Measurements from ENCODE around the gene DOCK3. TPM values are rescaled to one million over a fixed set of nuclear protein-coding genes. Genes with fewer than 3 reads are reported as not detected.
"Not testable (repeated sequence)": the region's sequence is repeated elsewhere in the genome, so short reads cannot be mapped to it uniquely, and the experiment has no call there.

The DOCK3 gene
- total RNA-seq, 1 experiment from 2014 or later: 0.14 TPM

DNA sequence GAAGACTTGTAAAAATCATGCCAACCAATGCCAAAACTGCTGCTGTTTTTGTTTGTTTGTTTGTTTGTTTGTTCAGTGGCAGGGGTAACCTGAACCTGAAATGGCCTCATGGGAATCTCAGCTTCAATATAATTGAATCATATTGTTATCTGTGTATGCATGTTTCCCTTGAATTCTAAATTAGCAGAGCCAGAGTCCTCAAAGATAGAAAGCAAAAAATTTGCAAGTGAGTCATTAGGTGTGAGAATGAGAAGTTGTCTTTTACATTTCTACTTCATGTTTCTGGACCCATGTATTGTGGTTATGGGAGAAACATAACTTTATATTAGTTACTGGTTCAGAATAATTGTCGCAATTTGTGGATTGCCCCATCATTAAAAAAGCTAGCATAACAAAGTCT lies 249.2 kb downstream of the DOCK3 start:
- Mint-ChIP-seq H3K4me3 (ENCODE audit: unreplicated experiment) (no peak overlapping the region), H3K27ac (ENCODE audit: low read depth, unreplicated experiment) (no peak overlapping the region), H3K36me3 (ENCODE audit: insufficient read depth, unreplicated experiment) (no peaks in the 10 kb centered on the region), H3K27me3 (ENCODE audit: insufficient read depth, unreplicated experiment) (peaks cover 16% of the 10 kb centered on the region), H3K9me3 (ENCODE audit: unreplicated experiment) (no peaks in the 10 kb centered on the region), H3K4me1 (ENCODE audit: insufficient read depth, unreplicated experiment) (no peaks in the 10 kb centered on the region)
- CTCF ChIA-PET: no interaction called here
- no peak for DNase-seq (ENCODE audit: unreplicated experiment)
- intact Hi-C loops (cut with micrococcal nuclease): no loop called here
- POLR2A ChIA-PET: no interaction called here
- TF ChIP-seq, protein P1, sequence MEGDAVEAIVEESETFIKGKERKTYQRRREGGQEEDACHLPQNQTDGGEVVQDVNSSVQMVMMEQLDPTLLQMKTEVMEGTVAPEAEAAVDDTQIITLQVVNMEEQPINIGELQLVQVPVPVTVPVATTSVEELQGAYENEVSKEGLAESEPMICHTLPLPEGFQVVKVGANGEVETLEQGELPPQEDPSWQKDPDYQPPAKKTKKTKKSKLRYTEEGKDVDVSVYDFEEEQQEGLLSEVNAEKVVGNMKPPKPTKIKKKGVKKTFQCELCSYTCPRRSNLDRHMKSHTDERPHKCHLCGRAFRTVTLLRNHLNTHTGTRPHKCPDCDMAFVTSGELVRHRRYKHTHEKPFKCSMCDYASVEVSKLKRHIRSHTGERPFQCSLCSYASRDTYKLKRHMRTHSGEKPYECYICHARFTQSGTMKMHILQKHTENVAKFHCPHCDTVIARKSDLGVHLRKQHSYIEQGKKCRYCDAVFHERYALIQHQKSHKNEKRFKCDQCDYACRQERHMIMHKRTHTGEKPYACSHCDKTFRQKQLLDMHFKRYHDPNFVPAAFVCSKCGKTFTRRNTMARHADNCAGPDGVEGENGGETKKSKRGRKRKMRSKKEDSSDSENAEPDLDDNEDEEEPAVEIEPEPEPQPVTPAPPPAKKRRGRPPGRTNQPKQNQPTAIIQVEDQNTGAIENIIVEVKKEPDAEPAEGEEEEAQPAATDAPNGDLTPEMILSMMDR (IDR thresholded peaks at IDR 0.05; ENCODE audit: unreplicated experiment): no peak
- BruUV-seq (replicated peaks): no TSS peak

DNA sequence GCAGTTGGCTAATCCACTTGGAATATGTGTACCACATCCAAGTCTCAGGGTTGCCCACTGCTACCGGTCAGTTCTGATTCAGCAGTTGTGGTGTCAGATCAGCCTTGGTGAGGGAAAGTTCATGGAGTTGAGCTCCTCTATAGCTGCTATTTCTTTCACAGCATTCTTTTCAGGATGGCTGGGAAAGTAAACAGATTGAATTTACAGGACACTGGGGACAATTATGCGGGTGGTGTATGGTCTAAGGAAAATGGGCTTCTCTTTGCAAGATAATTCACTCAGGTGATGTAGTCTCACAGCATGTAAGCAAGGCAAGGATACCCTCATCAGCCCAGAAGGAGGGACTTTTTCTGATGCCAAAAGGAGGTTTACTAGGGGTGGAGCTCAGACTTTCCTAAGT lies 249.9 kb downstream of the DOCK3 start:
- no peak for DNase-seq (ENCODE audit: unreplicated experiment)
- POLR2A ChIA-PET: no interaction called here
- no TSS peak for BruUV-seq (replicated peaks)
- Mint-ChIP-seq H3K27me3 (ENCODE audit: insufficient read depth, unreplicated experiment) (peaks cover 22% of the 10 kb centered on the region), H3K27ac (ENCODE audit: low read depth, unreplicated experiment) (no peak overlapping the region), H3K4me3 (ENCODE audit: unreplicated experiment) (no peak overlapping the region), H3K4me1 (ENCODE audit: insufficient read depth, unreplicated experiment) (no peaks in the 10 kb centered on the region), H3K36me3 (ENCODE audit: insufficient read depth, unreplicated experiment) (no peaks in the 10 kb centered on the region), H3K9me3 (ENCODE audit: unreplicated experiment) (no peaks in the 10 kb centered on the region)
- CTCF ChIA-PET: no interaction called here
- TF ChIP-seq, protein P1 (IDR thresholded peaks at IDR 0.05; ENCODE audit: unreplicated experiment): no peak
- intact Hi-C loops (cut with micrococcal nuclease): no loop called here

DNA sequence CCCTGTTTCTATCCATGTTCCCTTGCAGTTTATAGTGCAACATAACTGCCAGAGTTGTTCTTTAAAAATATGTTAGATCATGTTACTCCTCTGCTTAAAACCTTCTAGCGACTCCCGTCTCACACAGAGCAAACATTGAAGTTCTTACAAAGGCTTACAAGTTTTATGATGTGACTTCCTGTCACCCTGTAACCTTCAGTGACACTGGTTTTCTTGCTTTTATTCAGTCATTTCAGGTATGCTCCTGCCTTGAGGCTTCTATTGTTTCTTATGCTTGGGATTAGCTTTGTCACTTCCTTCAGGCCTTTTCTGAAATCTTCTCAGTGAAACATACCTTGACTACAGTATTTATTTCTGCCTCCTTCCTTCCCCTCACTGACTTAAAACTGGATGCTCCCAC lies 252.1 kb downstream of the DOCK3 start:
- no peak for DNase-seq (ENCODE audit: unreplicated experiment)
- no peaks in the 10 kb centered on the region for H3K4me1 Mint-ChIP-seq (ENCODE audit: insufficient read depth, unreplicated experiment)
- POLR2A ChIA-PET: no interaction called here
- TF ChIP-seq, protein P1 (IDR thresholded peaks at IDR 0.05; ENCODE audit: unreplicated experiment): no peak
- intact Hi-C loops (cut with micrococcal nuclease): no loop called here
- H3K9me3 Mint-ChIP-seq (ENCODE audit: unreplicated experiment): no peaks in the 10 kb centered on the region
- H3K27ac Mint-ChIP-seq (ENCODE audit: low read depth, unreplicated experiment): no peak overlapping the region
- peaks cover 26% of the 10 kb centered on the region for H3K27me3 Mint-ChIP-seq (ENCODE audit: insufficient read depth, unreplicated experiment)
- H3K4me3 Mint-ChIP-seq (ENCODE audit: unreplicated experiment): no peak overlapping the region
- no peaks in the 10 kb centered on the region for H3K36me3 Mint-ChIP-seq (ENCODE audit: insufficient read depth, unreplicated experiment)
- CTCF ChIA-PET: no interaction called here
- BruUV-seq (replicated peaks): no TSS peak

DNA sequence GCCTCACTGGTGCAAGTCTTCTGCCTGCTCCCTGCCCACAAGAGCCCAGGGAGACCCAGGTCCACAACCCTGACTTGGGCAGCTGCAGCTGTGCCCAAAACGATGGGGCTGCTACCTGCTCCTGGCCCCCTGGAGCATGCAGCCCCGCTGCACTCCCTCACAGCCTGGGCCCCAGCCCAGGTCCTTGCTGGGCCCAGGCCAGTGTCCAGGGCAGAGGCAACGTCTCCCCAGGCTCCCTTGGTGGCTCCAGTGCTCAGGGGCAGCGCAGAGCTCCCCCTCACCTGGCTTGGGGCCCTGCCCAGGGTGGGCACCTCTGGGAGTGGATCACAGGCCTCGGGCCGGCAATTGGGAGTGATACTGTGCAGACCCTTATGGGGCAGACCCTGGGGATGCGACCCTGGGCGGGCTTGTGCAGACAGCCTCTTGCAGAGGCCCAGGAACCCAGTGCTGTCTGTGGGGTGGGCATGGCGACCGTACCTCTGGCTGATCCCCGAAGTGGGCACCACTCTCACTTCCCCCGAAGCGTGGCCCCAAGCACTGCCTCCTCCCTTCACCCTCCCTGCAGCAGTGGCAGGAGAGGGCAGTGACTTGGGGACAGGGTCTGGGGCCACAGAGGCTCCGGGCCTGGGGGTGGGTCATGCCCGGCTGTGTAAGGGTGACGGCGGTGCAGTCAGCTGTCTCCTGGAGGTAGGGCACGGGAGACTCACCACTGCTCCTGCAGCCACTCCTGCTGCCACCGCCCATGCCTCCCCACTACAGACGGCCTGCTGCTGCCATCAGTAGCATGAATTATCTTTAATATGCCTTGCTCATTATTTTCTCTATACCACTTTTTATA lies 255.9 kb downstream of the DOCK3 start:
- Mint-ChIP-seq H3K27me3 (ENCODE audit: insufficient read depth, unreplicated experiment) (peaks cover 26% of the 10 kb centered on the region), H3K36me3 (ENCODE audit: insufficient read depth, unreplicated experiment) (no peaks in the 10 kb centered on the region), H3K4me3 (ENCODE audit: unreplicated experiment) (no peak overlapping the region), H3K4me1 (ENCODE audit: insufficient read depth, unreplicated experiment) (no peaks in the 10 kb centered on the region), H3K9me3 (ENCODE audit: unreplicated experiment) (no peaks in the 10 kb centered on the region), H3K27ac (ENCODE audit: low read depth, unreplicated experiment) (no peak overlapping the region)
- POLR2A ChIA-PET: no interaction called here
- BruUV-seq (replicated peaks): no TSS peak
- CTCF ChIA-PET: no interaction called here
- no peak for DNase-seq (ENCODE audit: unreplicated experiment)
- TF ChIP-seq, protein P1 (IDR thresholded peaks at IDR 0.05; ENCODE audit: unreplicated experiment): no peak
- intact Hi-C loops (cut with micrococcal nuclease): no loop called here

DNA sequence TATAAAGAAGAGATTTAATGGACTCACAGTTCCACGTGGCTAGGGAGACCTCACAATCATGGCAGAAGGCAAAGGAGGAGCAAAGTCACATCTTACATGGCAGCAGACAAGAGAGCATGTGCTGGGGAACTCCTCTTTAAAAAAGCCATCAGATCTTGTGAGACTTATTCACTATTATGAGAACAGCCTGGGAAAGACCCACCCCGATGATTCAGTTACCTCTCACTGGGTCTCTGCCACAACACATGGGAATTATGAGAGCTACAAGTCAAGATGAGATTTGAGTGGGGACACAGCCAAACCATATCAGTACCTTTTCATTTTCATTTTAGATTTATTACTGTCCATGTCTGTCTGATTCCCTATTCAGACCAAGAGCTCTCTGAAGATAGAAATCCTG lies 258.2 kb downstream of the DOCK3 start:
- H3K27me3 Mint-ChIP-seq (ENCODE audit: insufficient read depth, unreplicated experiment): peaks cover 28% of the 10 kb centered on the region

More for the DNA sequence above, 258.2 kb downstream of the DOCK3 start:
- H3K4me1 Mint-ChIP-seq (ENCODE audit: insufficient read depth, unreplicated experiment); H3K4me3 Mint-ChIP-seq (ENCODE audit: unreplicated experiment); H3K36me3 Mint-ChIP-seq (ENCODE audit: insufficient read depth, unreplicated experiment); CTCF ChIA-PET; H3K9me3 Mint-ChIP-seq (ENCODE audit: unreplicated experiment); POLR2A ChIA-PET; intact Hi-C loops (cut with micrococcal nuclease); DNase-seq (ENCODE audit: unreplicated experiment); H3K27ac Mint-ChIP-seq (ENCODE audit: low read depth, unreplicated experiment); BruUV-seq (replicated peaks): not testable (repeated sequence)
